ENCODE results near the gene DYNC1I1.

The DYNC1I1 gene

GRCh38 chr7:95974108-95974507, 201.8 kb downstream of the DYNC1I1 start:
- H3K36me3 ChIP-seq, result no peaks in the 10 kb centered on the region
- no peak for TF ChIP-seq CTCF (IDR thresholded peaks at IDR 0.05; ENCODE audit: low read depth, low read length)
- H3K9me3 ChIP-seq, result no peaks in the 10 kb centered on the region
- no peak for DNase-seq
- no peak overlapping the region for H3K4me3 ChIP-seq (ENCODE audit: low read depth, low read length)
- no peaks in the 10 kb centered on the region for H3K4me1 ChIP-seq
- no peaks in the 10 kb centered on the region for H3K27me3 ChIP-seq

- DNase-seq, result no peak
- H3K36me3 ChIP-seq, result no peaks in the 10 kb centered on the region
- TF ChIP-seq CTCF (IDR thresholded peaks at IDR 0.05; ENCODE audit: low read depth, low read length), result no peak
Observed at GRCh38 chr7:95976369-95977060, 204.2 kb downstream of the DYNC1I1 start.

GRCh38 chr7:95977994-95978393, 205.6 kb downstream of the DYNC1I1 start:
- no peaks in the 10 kb centered on the region for H3K36me3 ChIP-seq
- no peak for DNase-seq
- H3K27me3 ChIP-seq, result no peaks in the 10 kb centered on the region
- H3K4me3 ChIP-seq (ENCODE audit: low read depth, low read length), result no peak overlapping the region
- no peaks in the 10 kb centered on the region for H3K4me1 ChIP-seq
- H3K9me3 ChIP-seq, result no peaks in the 10 kb centered on the region
- no peak for TF ChIP-seq CTCF (IDR thresholded peaks at IDR 0.05; ENCODE audit: low read depth, low read length)

More at GRCh38 chr7:95976369-95977060, 204.2 kb downstream of the DYNC1I1 start:
- no peaks in the 10 kb centered on the region for H3K27me3 ChIP-seq
- H3K4me3 ChIP-seq (ENCODE audit: low read depth, low read length), result no peak overlapping the region
- no peaks in the 10 kb centered on the region for H3K4me1 ChIP-seq
- H3K9me3 ChIP-seq, result no peaks in the 10 kb centered on the region

- Histone ChIP-seq H3K4me1 (no peaks in the 10 kb centered on the region), H3K27me3 (no peaks in the 10 kb centered on the region), H3K4me3 (ENCODE audit: low read depth, low read length) (no peak overlapping the region), H3K9me3 (no peaks in the 10 kb centered on the region), H3K36me3 (no peaks in the 10 kb centered on the region)
- DNase-seq, result no peak
- no peak for TF ChIP-seq CTCF (IDR thresholded peaks at IDR 0.05; ENCODE audit: low read depth, low read length)
Observed at GRCh38 chr7:95980167-95980566, 207.8 kb downstream of the DYNC1I1 start.

- no peak for DNase-seq
- no peak for TF ChIP-seq CTCF (IDR thresholded peaks at IDR 0.05; ENCODE audit: low read depth, low read length)
- no peak overlapping the region for H3K4me3 ChIP-seq (ENCODE audit: low read depth, low read length)
Observed at GRCh38 chr7:95980706-95981105, 208.4 kb downstream of the DYNC1I1 start.

GRCh38 chr7:95986178-95986764, 213.9 kb downstream of the DYNC1I1 start:
- Histone ChIP-seq H3K27me3 (no peaks in the 10 kb centered on the region), H3K9me3 (no peaks in the 10 kb centered on the region), H3K36me3 (no peaks in the 10 kb centered on the region), H3K4me1 (no peaks in the 10 kb centered on the region), H3K4me3 (ENCODE audit: low read depth, low read length) (no peak overlapping the region)
- no peak for DNase-seq
- TF ChIP-seq CTCF (IDR thresholded peaks at IDR 0.05; ENCODE audit: low read depth, low read length), result no peak

More at GRCh38 chr7:95980706-95981105, 208.4 kb downstream of the DYNC1I1 start:
- Histone ChIP-seq H3K4me1 (no peaks in the 10 kb centered on the region), H3K9me3 (no peaks in the 10 kb centered on the region), H3K36me3 (no peaks in the 10 kb centered on the region), H3K27me3 (no peaks in the 10 kb centered on the region)

Measured in BE2C (cell line).